GM12872 (cell line): ENCODE measurements around the gene RPP21.

Experiments
- TF ChIP-seq, protein P1 (sequence below): IDR thresholded peaks from 3 replicates; pipeline ENCODE4 v1.5.1; 2011; ENCODE audit warnings: low read depth, mild to moderate bottlenecking, low read length, moderate library complexity; ENCODE audit not compliant: insufficient read depth

Gene RPP21

DNA sequence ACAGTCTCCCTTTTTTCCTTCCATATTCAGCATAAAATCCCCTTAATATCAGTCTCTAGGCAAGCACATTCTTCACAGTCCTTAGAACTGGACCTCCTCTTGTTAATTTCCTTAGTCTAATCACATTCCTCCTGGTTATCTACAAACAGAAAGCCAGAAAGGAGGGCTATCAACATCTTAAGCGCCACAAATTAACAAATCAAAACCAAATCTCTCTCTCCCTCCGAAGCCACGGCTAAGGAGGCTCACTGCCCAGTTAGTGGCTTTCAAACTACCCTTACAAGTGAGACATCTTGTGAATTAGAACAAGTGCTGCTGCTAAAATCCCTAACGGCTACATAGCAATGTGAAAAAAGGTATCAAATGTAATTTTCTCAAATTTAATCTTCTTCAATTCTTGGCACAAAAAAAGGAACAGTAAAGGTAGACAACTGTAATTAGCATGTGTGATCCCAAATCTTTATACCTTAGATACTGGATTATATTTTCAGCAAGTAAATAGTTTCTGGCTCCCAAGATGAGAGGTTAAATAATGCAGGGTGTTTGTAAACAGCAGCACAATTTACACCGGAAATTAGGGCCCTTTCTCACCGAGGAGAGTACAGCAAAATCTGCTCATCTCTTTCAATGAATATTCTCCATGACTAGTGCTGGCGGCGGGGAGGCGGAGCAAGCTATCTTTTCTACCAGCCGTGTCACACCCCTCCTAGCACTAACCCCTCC, 19.6 kb upstream of the RPP21 start:
- TF ChIP-seq, protein P1, sequence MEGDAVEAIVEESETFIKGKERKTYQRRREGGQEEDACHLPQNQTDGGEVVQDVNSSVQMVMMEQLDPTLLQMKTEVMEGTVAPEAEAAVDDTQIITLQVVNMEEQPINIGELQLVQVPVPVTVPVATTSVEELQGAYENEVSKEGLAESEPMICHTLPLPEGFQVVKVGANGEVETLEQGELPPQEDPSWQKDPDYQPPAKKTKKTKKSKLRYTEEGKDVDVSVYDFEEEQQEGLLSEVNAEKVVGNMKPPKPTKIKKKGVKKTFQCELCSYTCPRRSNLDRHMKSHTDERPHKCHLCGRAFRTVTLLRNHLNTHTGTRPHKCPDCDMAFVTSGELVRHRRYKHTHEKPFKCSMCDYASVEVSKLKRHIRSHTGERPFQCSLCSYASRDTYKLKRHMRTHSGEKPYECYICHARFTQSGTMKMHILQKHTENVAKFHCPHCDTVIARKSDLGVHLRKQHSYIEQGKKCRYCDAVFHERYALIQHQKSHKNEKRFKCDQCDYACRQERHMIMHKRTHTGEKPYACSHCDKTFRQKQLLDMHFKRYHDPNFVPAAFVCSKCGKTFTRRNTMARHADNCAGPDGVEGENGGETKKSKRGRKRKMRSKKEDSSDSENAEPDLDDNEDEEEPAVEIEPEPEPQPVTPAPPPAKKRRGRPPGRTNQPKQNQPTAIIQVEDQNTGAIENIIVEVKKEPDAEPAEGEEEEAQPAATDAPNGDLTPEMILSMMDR: no peak

DNA sequence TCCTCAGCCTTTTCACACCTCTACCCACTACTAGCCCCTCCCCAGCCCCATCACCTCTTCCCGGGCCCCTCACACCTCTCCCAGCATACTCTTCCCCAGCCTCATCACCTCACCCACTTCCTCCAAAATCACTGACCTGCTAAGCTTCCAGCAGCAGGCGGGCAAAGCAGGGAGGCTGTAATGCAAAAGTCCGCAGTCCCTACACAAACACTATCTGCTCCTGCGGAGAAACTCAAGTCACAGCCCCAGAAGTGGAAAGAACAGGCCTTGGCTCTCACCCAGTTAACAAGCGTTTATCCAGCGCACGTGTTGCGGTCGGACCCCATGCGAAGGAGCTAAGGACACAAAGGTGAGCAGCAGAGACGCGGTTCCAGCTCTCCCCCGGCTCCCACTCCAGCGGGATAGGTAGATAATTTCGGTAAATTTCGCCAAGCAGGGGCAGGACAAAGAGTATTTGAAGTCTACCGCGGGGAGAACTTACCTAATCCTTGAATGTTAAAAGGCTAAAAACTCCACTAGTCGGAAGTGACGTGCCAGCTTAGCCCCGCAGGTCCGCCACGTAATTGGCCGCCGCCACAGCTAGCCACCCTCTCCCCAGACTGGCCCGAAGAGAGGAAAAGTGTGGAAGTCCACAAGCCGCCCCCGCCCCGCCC, 19.0 kb upstream of the RPP21 start:
- TF ChIP-seq, protein P1: no peak

DNA sequence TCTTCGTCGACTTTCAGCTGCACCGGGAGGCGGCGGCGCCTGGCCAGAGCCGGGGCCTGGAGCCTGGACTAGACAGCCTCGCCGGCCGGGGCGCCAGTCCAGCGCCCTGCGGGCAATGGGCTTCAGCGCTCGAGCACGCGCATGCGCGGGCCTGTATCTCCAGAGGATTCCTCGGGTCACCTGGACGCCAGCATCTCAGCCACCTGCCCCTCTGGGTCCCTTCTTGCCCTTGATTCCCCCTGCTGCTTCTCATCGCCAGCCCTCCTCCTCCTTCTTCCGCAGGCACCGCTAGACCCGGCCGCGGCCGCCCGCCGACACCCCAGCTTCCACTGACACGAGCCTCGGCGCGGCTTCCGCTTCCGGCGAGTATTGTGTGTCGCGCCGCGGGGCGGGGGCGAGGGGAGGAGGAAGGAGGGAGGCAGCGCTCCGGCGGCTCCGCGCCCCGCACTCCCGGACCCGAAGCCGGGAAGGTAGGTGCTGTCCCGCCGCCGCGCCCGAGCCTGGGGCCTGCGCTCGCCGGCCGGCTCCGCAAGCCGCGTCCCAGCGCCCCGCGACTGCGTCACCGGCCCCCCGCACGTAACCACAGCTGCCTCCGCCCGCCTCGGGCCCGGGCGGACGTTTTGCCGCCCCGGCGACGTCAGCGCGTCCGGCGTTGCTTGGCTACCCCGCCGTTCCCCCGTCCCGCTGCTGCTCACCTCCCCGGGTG, 18.3 kb upstream of the RPP21 start, which contains the start of gene TRIM39:
TRIM39 (plus strand) TSS at position 402 of the 706 bp plus-strand sequence. CDS start 2,391 bp downstream, outside the sequence.
- TF ChIP-seq, protein P1: no peak

DNA sequence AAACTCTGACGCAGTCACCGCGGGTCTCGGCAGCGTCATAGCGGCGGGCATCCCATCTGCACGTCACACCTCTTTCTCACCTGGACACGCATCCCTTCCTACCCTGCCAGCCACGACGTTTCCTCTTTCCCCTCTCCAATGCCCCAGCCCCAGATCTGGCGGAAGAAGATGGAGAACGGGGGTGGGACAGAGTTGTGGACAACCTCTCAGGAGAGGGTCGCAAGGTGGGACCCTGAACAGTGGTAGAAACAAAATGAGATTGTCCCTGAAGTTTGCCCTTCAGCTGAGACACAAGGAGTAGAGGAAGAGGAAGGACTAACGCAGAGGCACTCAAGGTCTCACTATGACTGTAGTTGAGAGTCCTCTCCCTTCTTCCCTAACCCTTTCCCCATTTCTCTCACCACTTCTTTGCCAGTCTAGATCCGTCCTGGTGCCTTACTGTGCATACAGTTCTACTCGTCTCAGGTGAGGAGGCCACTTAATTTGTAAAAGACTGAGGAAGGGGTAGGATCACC, 17.7 kb upstream of the RPP21 start:
- TF ChIP-seq, protein P1: no peak

DNA sequence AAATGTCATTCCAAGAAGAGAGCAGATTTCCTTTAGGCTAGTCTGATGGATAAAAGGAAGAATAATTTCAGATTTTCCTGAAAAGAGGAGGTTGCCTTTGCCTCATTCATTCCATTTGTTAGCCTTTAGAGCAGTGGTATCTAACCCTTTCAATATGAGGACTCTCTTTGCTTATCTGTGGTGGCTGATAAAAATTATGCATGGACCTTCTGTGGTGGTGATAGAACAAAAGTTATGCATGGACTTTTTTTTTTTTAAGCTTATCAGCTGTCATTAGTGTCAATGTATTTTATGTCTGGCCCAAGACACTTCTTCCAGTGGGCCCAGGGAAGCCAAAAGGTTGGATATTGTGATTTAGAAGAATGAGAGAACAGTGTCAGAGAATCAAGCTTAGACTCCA, 16.6 kb upstream of the RPP21 start:
- TF ChIP-seq, protein P1: no peak

DNA sequence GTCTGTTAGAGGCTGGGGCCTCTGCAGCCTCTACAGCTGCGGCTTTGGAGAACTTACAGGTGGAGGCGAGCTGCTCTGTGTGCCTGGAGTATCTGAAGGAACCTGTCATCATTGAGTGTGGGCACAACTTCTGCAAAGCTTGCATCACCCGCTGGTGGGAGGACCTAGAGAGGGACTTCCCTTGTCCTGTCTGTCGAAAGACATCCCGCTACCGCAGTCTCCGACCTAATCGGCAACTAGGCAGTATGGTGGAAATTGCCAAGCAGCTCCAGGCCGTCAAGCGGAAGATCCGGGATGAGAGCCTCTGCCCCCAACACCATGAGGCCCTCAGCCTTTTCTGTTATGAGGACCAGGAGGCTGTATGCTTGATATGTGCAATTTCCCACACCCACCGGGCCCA, 15.6 kb upstream of the RPP21 start:
- TF ChIP-seq, protein P1: no peak

DNA sequence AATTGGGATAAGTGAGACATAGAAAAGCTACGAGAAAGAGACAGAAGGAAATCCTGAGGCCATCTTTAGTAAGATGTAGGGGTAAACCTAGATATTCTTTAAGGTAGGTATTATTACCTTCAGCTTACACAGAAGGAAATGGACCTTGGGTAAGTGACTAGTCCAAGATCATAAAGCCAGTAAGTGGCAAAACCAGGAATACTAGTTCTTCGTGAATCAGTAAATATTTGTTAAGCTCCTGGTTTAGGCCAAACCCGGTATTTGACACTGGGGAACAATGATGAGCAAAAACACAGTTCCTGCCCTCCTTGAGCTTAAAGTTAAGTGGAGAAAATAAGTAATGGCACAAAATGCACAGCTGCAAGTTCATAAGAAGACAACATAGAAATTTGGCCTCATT, 13.0 kb upstream of the RPP21 start:
- TF ChIP-seq, protein P1: no peak
